ENCODE measurements around the gene RIT1. TPM values are rescaled to one million over a fixed set of nuclear protein-coding genes. Genes with fewer than 3 reads are reported as not detected.

Gene RIT1
- total RNA-seq, 1 donor from 2014 or later = 35.9 TPM

- no peak overlapping the region for H3K27ac Mint-ChIP-seq (ENCODE audit: unreplicated experiment)
- H3K36me3 Mint-ChIP-seq (ENCODE audit: unreplicated experiment) = peaks cover 7% of the 10 kb centered on the region
- no peak for TF ChIP-seq CTCF (IDR thresholded peaks at IDR 0.05; ENCODE audit: partially characterized antibody, unreplicated experiment)
- no peak for DNase-seq
- H3K9me3 Mint-ChIP-seq (ENCODE audit: unreplicated experiment) = peaks cover 4% of the 10 kb centered on the region
- peaks cover 28% of the 10 kb centered on the region for H3K4me1 Mint-ChIP-seq (ENCODE audit: low read depth, unreplicated experiment)
- H3K4me3 Mint-ChIP-seq (ENCODE audit: unreplicated experiment) = peak overlapping the region; percentile 68
- H3K27me3 Mint-ChIP-seq (ENCODE audit: unreplicated experiment) = peaks cover 5% of the 10 kb centered on the region
Measured at GRCh38 chr1:155872527-155872926, 38.6 kb downstream of the RIT1 start.

GRCh38 chr1:155871390-155871789 is 39.8 kb downstream of the RIT1 start:
- Mint-ChIP-seq H3K36me3 (ENCODE audit: unreplicated experiment) (peaks cover 4% of the 10 kb centered on the region), H3K4me3 (ENCODE audit: unreplicated experiment) (peak overlapping the region; percentile 61), H3K9me3 (ENCODE audit: unreplicated experiment) (peaks cover 5% of the 10 kb centered on the region), H3K27ac (ENCODE audit: unreplicated experiment) (no peak overlapping the region), H3K27me3 (ENCODE audit: unreplicated experiment) (peaks cover 5% of the 10 kb centered on the region), H3K4me1 (ENCODE audit: low read depth, unreplicated experiment) (peaks cover 31% of the 10 kb centered on the region)
- DNase-seq = no peak
- no peak for TF ChIP-seq CTCF (IDR thresholded peaks at IDR 0.05; ENCODE audit: partially characterized antibody, unreplicated experiment)

GRCh38 chr1:155867766-155868165 is 43.4 kb downstream of the RIT1 start:
- TF ChIP-seq CTCF (IDR thresholded peaks at IDR 0.05; ENCODE audit: partially characterized antibody, unreplicated experiment) = no peak
- Mint-ChIP-seq H3K27ac (ENCODE audit: unreplicated experiment) (no peak overlapping the region), H3K4me3 (ENCODE audit: unreplicated experiment) (peak overlapping the region; percentile 31), H3K9me3 (ENCODE audit: unreplicated experiment) (peaks cover 4% of the 10 kb centered on the region), H3K36me3 (ENCODE audit: unreplicated experiment) (peaks cover 3% of the 10 kb centered on the region), H3K27me3 (ENCODE audit: unreplicated experiment) (peaks cover 5% of the 10 kb centered on the region), H3K4me1 (ENCODE audit: low read depth, unreplicated experiment) (peaks cover 30% of the 10 kb centered on the region)
- no peak for DNase-seq

GRCh38 chr1:155864393-155864792 is 46.8 kb downstream of the RIT1 start:
- Mint-ChIP-seq H3K9me3 (ENCODE audit: unreplicated experiment) (peaks cover 11% of the 10 kb centered on the region), H3K4me1 (ENCODE audit: low read depth, unreplicated experiment) (peaks cover 19% of the 10 kb centered on the region), H3K36me3 (ENCODE audit: unreplicated experiment) (peaks cover 4% of the 10 kb centered on the region), H3K27me3 (ENCODE audit: unreplicated experiment) (peaks cover 9% of the 10 kb centered on the region), H3K27ac (ENCODE audit: unreplicated experiment) (no peak overlapping the region), H3K4me3 (ENCODE audit: unreplicated experiment) (peak overlapping the region; percentile 52)
- no peak for TF ChIP-seq CTCF (IDR thresholded peaks at IDR 0.05; ENCODE audit: partially characterized antibody, unreplicated experiment)
- no peak for DNase-seq

- no peak for DNase-seq
- H3K27me3 Mint-ChIP-seq (ENCODE audit: unreplicated experiment) = peaks cover 7% of the 10 kb centered on the region
Measured at GRCh38 chr1:155861896-155862295, 49.3 kb downstream of the RIT1 start.

More at GRCh38 chr1:155861896-155862295, 49.3 kb downstream of the RIT1 start:
- H3K4me1 Mint-ChIP-seq (ENCODE audit: low read depth, unreplicated experiment) = peaks cover 13% of the 10 kb centered on the region
- peak overlapping the region; percentile 100 for H3K27ac Mint-ChIP-seq (ENCODE audit: unreplicated experiment)
- H3K4me3 Mint-ChIP-seq (ENCODE audit: unreplicated experiment) = peak overlapping the region; percentile 91
- peaks cover 16% of the 10 kb centered on the region for H3K9me3 Mint-ChIP-seq (ENCODE audit: unreplicated experiment)
- peaks cover 4% of the 10 kb centered on the region for H3K36me3 Mint-ChIP-seq (ENCODE audit: unreplicated experiment)
- TF ChIP-seq CTCF (IDR thresholded peaks at IDR 0.05; ENCODE audit: partially characterized antibody, unreplicated experiment) = no peak

All from glutamatergic neuron (in vitro differentiated cells).